ENCODE data around the gene TESMIN.

The TESMIN gene

DNA sequence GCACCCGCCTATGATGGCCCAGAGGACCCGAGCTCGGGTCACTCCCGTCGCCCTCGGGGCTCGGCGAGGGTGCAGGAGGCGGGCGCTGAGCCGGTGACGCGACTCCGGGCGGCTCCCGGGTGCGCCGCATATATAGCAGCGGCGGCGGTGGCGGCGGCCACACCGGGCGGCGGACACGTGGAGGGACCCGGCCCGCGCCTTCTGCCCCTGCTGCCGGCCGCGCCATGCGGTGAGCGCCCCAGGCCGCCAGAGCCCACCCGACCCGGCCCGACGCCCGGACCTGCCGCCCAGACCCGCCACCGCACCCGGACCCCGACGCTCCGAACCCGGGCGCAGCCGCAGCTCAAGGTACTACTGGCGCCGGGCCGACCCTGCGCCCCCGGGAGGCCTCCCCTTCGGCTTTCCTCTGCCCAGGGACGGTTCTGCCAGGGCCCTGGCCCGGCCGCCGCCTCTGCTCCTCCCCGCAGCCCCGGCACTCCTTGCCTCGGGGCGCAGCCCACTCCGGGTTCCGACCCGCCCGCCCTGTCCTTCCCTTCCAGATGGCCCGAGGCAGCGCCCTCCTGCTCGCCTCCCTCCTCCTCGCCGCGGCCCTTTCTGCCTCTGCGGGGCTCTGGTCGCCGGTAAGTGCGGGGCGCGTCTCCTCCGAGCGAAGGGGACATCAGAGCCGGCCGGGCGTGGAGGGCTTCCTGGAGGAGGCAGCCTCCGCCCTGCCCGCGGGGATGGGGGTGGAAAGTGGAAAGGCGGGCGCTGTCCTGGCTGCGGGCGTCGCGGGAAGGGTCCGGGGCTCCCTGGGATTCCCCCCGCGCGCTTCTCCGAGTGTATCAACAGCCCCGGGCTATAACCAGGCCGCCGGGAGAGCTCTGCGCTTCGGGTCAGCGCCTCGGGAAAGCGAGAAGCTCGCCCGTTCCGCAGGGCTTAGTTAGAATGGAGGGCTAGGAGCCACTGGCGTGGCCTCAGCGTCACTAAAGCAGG is 66.6 kb downstream of the TESMIN start, which contains the start of gene GAL:
Gene GAL (plus strand): TSS at position 160 of the 972 bp plus-strand sequence. CDS start 380 bp downstream, at position 540.
- DNase-seq (ENCODE audit: low read depth in 2 of 3, low spot score in 1 of 3): no peak

- DNase-seq (ENCODE audit: low read depth in 2 of 3, low spot score in 1 of 3): no peak
These were observed 67.6 kb downstream of the TESMIN start for GRCh38 chr11:68683536-68684384.

- no peak for DNase-seq (ENCODE audit: low read depth in 2 of 3, low spot score in 1 of 3)
These were observed 68.2 kb downstream of the TESMIN start for GRCh38 chr11:68683121-68683520.

DNA sequence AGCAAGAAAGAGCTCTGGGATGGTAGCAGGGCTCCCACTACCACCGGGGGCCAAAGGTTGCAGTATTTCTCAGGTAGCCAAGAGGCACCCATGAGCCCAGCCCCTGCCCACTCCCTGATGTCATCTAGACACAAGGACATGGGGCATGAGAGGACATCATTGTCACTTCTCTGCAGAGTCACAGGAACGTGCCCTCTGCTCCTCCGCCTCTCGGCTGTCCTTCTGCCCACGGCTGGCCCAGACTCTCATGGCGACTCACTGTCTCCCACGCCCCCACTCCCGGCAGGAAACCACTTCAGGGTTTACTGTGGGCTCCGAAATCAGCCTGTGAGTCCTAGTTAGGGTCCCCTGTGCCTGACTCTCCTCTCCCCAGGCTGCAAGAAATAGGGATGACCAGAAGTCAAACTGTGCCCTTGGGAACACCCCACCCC is 68.8 kb downstream of the TESMIN start:
- DNase-seq (ENCODE audit: low read depth in 2 of 3, low spot score in 1 of 3): no peak

GRCh38 chr11:68680541-68681231 is 70.6 kb downstream of the TESMIN start:
- DNase-seq (ENCODE audit: low read depth in 2 of 3, low spot score in 1 of 3): no peak

DNA sequence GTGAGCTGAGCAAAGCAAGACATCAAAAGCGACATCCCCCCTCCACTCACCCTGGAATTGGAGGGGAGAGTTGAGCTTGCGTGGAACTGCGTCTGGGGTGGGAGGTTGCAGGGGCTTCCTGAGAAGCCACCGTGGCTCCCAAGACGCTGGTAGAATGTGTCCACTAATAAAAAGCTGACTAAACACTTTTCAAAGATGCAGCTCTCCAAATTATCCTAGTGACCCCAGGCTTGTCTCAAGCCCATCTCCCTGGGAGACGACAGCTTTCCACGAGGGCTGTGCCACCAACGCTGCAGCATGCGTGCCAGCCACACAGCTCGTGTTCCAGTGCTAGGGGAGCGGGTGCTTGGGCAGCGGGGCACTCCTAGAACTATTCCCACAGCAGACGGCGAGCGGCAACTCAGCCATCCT is 73.3 kb downstream of the TESMIN start:
- DNase-seq (ENCODE audit: low read depth in 2 of 3, low spot score in 1 of 3): no peak

GRCh38 chr11:68677432-68677831 is 73.9 kb downstream of the TESMIN start:
- DNase-seq (ENCODE audit: low read depth in 2 of 3, low spot score in 1 of 3): no peak

- no peak for DNase-seq (ENCODE audit: low read depth in 2 of 3, low spot score in 1 of 3)
These were observed 76.9 kb downstream of the TESMIN start for GRCh38 chr11:68674461-68674860.

GRCh38 chr11:68673991-68674390 is 77.3 kb downstream of the TESMIN start:
- no peak for DNase-seq (ENCODE audit: low read depth in 2 of 3, low spot score in 1 of 3)

GRCh38 chr11:68673306-68673945 is 77.9 kb downstream of the TESMIN start:
- DNase-seq (ENCODE audit: low read depth in 2 of 3, low spot score in 1 of 3): no peak

DNA sequence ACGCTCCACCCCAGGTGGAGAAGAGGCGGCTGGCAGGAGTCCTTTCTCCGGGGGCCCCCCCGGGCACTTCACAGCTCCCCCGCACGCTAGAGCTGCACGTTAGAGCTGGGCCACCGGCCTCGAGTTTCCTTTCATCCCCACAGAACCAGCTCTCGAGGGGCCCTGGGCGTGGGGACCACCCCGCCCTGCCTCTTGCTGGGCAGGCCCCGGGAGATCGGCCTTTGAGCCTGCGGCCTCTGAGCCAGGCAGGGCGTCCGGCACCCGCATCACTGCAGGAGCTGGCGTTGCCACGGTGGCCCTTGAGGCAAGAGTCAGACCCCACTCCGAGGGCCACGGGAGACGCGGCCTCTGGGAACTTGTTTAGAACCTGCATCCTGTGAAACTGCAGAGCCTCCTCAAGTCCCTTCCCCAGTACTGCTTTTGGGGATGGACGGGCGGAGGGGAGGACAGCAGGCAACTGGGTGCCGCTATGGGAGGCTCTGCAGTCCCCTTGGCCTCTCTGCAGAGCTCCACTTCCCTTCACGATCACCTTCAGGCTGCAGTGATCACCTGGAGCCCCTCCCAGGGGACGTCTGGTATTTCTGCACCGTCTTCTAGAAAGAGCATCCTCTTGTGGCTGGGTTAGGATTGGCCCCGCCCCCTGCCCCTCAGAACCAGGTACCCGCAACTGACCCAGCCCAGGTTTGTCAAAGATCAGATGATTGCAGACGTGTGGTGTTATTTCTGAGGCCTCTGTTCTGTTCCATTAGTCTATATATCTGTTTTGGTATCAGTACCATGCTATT is 80.9 kb downstream of the TESMIN start:
- DNase-seq (ENCODE audit: low read depth in 2 of 3, low spot score in 1 of 3): no peak

GRCh38 chr11:68669301-68670090 is 81.8 kb downstream of the TESMIN start:
- DNase-seq (ENCODE audit: low read depth in 2 of 3, low spot score in 1 of 3): no peak

GRCh38 chr11:68667511-68668500 is 83.5 kb downstream of the TESMIN start:
- DNase-seq (ENCODE audit: low read depth in 2 of 3, low spot score in 1 of 3): no peak

DNA sequence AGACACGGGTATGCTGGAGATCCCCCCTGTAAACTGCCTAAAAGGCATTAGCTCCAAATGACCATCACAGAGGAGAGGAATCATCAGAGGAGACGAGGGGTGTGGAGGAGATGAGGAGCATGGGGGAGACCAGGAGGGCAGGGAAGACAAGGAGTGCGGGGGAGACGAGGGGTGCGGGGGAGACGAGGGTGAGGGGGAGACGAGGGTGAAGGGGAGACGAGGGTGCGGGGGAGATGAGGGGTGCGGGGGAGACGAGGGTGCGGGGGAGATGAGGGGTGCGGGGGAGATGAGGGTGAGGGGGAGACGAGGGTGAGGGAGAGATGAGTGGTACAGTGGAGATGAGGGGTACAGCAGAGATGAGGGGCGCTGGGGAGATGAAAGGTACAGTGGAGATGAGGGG is 84.5 kb downstream of the TESMIN start:
- DNase-seq (ENCODE audit: low read depth in 2 of 3, low spot score in 1 of 3): no peak

- no peak for DNase-seq (ENCODE audit: low read depth in 2 of 3, low spot score in 1 of 3)
These were observed 85.9 kb downstream of the TESMIN start for GRCh38 chr11:68665436-68665835.

GRCh38 chr11:68664906-68665305 is 86.4 kb downstream of the TESMIN start:
- no peak for DNase-seq (ENCODE audit: low read depth in 2 of 3, low spot score in 1 of 3)

DNA sequence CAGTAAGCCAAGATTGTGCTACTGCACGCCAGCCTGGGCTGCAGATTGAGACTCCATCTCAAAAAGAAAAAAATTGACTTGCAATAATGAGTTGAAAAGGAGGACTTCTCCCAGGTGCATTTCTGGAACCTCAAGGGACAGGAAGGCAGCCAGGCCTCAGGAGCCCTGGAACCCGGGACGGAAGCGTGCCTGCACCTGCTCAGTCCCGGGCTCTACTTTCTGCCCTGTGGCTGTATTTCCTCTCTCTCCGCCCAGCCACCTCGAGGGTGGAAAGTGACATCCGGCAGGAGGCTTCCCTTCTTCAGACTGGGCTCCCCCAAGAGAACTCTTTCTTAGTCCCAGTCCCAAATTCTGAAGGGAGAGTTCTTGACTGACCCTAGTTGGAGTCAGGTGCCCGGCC is 87.2 kb downstream of the TESMIN start:
- DNase-seq (ENCODE audit: low read depth in 2 of 3, low spot score in 1 of 3): no peak

DNA sequence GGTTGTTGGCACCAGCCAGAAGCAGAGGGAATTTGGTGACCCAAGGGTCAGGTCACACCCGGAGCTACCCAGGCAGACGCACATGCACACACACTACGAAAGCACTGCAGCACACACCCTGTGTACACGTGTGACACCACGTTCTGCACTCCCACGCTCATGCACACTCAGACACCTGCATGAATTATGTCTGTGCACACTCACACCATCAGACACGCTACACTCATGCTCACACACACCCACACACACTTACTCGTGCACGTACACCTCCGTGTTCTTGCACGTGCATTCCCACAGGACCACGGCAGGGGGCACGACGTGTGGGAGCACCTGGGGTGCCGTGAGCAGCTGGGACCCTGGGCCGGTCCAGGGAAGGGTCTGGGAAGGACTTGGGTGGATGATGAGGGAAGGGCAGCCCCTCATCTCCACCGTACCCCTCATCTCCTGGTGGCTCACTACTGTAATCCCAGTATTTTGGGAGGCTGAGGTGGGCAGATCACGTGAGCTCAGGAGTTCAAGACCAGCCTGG is 87.8 kb downstream of the TESMIN start:
- no peak for DNase-seq (ENCODE audit: low read depth in 2 of 3, low spot score in 1 of 3)

Data from stimulated activated CD4-positive, alpha-beta T cell treated with anti-CD3 and anti-CD28 coated beads, Interleukin-12 subunit alpha, Interleukin-12 subunit beta, amount 100 ng/mL, for 48 hours (primary cell).